ENCODE measurements around the gene ZNF57.

DNA sequence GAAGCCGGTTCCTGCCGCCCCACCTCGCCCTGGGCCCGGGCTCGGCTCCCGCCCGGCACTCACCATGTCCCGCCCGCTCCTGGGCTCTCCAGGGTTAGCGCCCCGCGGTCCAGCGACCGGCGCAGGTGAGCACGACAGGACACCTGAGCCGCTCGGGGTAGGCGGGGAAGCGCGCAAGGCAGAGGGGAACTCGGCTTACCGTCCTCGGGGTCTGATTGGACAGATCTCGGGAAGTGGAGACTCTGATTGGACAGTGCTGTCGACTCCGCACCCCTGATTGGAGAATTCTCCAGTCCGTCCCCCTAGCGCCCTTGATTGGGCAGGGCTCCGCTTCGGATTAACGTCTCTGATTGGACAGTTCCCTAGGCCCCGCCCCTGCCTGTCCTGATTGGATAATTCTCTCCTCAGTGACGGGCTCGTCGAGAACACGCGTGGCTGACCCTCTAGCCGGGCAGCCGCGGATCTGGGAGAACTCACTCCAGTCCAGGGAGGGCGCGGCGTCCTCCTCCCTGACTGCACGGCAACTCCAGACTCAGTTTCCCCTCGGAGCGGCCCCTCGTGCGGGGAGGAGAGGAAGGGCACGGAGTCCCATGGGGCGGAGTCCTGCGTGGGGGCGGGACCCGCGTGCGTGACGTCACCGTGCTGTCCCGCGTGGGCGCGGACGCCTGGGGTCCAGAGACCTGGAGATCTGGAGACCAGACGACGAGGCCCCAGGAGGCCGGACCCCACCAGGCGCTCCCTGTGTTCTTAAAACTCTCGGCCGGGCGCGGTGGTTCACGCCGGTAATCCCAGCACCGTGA is 44.2 kb downstream of the ZNF57 start, which contains the start of gene ZNF77:
- no peak for TF ChIP-seq CTCF (IDR thresholded peaks at IDR 0.05; ENCODE audit: insufficient read depth, low read depth, low read length)
- peak; percentile 34 for TF ChIP-seq EZH2 (IDR thresholded peaks at IDR 0.05; ENCODE audit: insufficient read depth, low read length)

Data from astrocyte (in vitro differentiated cells and primary cell).